Endothelial cell of umbilical vein (primary cell): Measurements from ENCODE around the gene PDLIM5. TPM values are rescaled to one million over a fixed set of nuclear protein-coding genes. Genes with fewer than 3 reads are reported as not detected.

Source experiments
- BruUV-seq: library from RNA; stranded (reverse); fragments of 400-500 nt; replicated peaks from 2 replicates; lab custom pipeline; 2021; lab: Mats Ljungman, UMichigan
- CTCF ChIA-PET: fragments of 300-600, 350-600 bp; sonication (Branson Sonifier 250); formaldehyde crosslinking; loops from one replicate; lab custom pipeline; 2021; ENCODE audit warnings: antibody characterized with exemption, inconsistent platforms; lab: Charles Lee
- POLR2A ChIA-PET: fragments of 300-600, 350-600 bp; sonication (Branson Sonifier 250); formaldehyde crosslinking; loops from one replicate; lab custom pipeline; 2021; ENCODE audit warnings: antibody characterized with exemption, inconsistent platforms; lab: Charles Lee
- DNase-seq: peaks from one replicate; pipeline ENCODE4 v3.0.0-alpha.2; 2011; ENCODE audit warnings: low read depth, low spot score
- FAIRE-seq: peaks from 2 replicates; lab custom pipeline; 2011; peaks lifted over from hg19 to GRCh38; lab: Jason Lieb, UNC
- H2AFZ ChIP-seq: 2 replicates; pipeline ENCODE4 v1.6.0; 2012; ENCODE audit warnings: low read depth, low read length, control low read depth, inconsistent platforms
- H3K27ac ChIP-seq: 2 replicates; pipeline ENCODE4 v1.5.1; 2011; ENCODE audit warnings: low read depth, mild to moderate bottlenecking, control low read depth, low read length, moderate library complexity; ENCODE audit not compliant: insufficient read depth
- H3K27me3 ChIP-seq, 2 experiments: 2 replicates each; pipeline versions ENCODE4 v1.6.0 to v1.6.1; 2011; ENCODE audit warnings: low read length in 2 of 2, mixed read lengths in 1 of 2; ENCODE audit not compliant: control insufficient read depth in 2 of 2, insufficient read depth in 2 of 2
- H3K36me3 ChIP-seq, 2 experiments: 2 replicates in 1 of 2; 3 replicates in 1 of 2; pipeline ENCODE4 v1.5.1; 2011; ENCODE audit warnings: low read length in 2 of 2, mild to moderate bottlenecking in 1 of 2, moderate library complexity in 1 of 2; ENCODE audit not compliant: control insufficient read depth in 2 of 2, insufficient read depth in 2 of 2; ENCODE audit errors: extremely low read depth in 1 of 2
- H3K4me1 ChIP-seq: 3 replicates; pipeline ENCODE4 v1.5.1; 2011; ENCODE audit warnings: mild to moderate bottlenecking, low read length; ENCODE audit not compliant: control insufficient read depth, insufficient read depth; ENCODE audit errors: extremely low read depth
- H3K4me2 ChIP-seq: 2 replicates; pipeline ENCODE4 v1.6.1; 2011; ENCODE audit warnings: low read length, control low read depth, mixed read lengths; ENCODE audit not compliant: insufficient read depth
- H3K4me3 ChIP-seq, 3 experiments: fragments of 200-600 bp in 1 of 3; sonication (generic), shearing (Covaris generic) in 1 of 3; replicated peaks in 1 of 3; 2 replicates each; pipeline ENCODE4 v1.5.1; 2011 to 2016; ENCODE audit warnings: control low read depth in 3 of 3, low read length in 3 of 3, mild to moderate bottlenecking in 2 of 3, inconsistent platforms in 1 of 3, low read depth in 1 of 3, moderate library complexity in 1 of 3; ENCODE audit not compliant: insufficient read depth in 1 of 3
- H3K79me2 ChIP-seq: 2 replicates; pipeline ENCODE4 v1.6.0; 2012; ENCODE audit warnings: low read length, inconsistent platforms; ENCODE audit not compliant: control insufficient read depth, insufficient read depth
- H3K9ac ChIP-seq: replicated peaks from 2 replicates; pipeline ENCODE3; 2011; ENCODE audit warnings: low read length, control low read depth; ENCODE audit not compliant: insufficient read depth; ENCODE audit errors: extremely low read depth
- H3K9me1 ChIP-seq: replicated peaks from 3 replicates; pipeline ENCODE4 v1.6.0; 2011; ENCODE audit warnings: mild to moderate bottlenecking, low read length; ENCODE audit not compliant: control insufficient read depth, insufficient read depth; ENCODE audit errors: extremely low read depth
- H3K9me3 ChIP-seq: replicated peaks from 2 replicates; pipeline ENCODE4 v1.5.1; 2012; ENCODE audit warnings: low read length, inconsistent platforms; ENCODE audit not compliant: control insufficient read depth, insufficient read depth
- H4K20me1 ChIP-seq: replicated peaks from 2 replicates; pipeline ENCODE3; 2011; ENCODE audit warnings: mild to moderate bottlenecking, low read length; ENCODE audit not compliant: control insufficient read depth, insufficient read depth; ENCODE audit errors: extremely low read depth
- CTCF ChIP-seq, 2 donors: IDR thresholded peaks; 1 replicate in 1 of 2; 2 replicates in 1 of 2; pipeline ENCODE4 v1.5.1; 2011; ENCODE audit warnings: low read length in 2 of 2, mild to moderate bottlenecking in 2 of 2, moderate library complexity in 2 of 2, control low read depth in 1 of 2, inconsistent platforms in 1 of 2, low read depth in 1 of 2; ENCODE audit not compliant: insufficient read depth in 1 of 2; ENCODE audit errors: extremely low read depth in 1 of 2
- EZH2 ChIP-seq: IDR thresholded peaks from 2 replicates; pipeline ENCODE4 v1.6.1; 2012; ENCODE audit warnings: borderline replicate concordance, low read depth, mild to moderate bottlenecking, moderate library complexity, low read length, inconsistent platforms; ENCODE audit not compliant: severe bottlenecking
- FOS ChIP-seq: IDR thresholded peaks from 2 replicates; pipeline ENCODE4 v1.6.1; 2011; ENCODE audit warnings: mild to moderate bottlenecking, low read length, moderate library complexity, borderline replicate concordance; ENCODE audit not compliant: insufficient read depth
- JUN ChIP-seq: IDR thresholded peaks from 2 replicates; pipeline ENCODE4 v1.6.1; 2011; ENCODE audit warnings: borderline replicate concordance, low read depth; ENCODE audit not compliant: insufficient read length, insufficient read depth
- MAX ChIP-seq: IDR thresholded peaks from 2 replicates; pipeline ENCODE4 v1.6.1; 2011; ENCODE audit not compliant: insufficient read depth, insufficient read length
- MYC ChIP-seq: IDR thresholded peaks from one replicate; pipeline ENCODE4 v1.6.1; 2011; ENCODE audit warnings: mild to moderate bottlenecking, low read depth, low read length
- POLR2A ChIP-seq: IDR thresholded peaks from 2 replicates; pipeline ENCODE4 v1.6.1; 2012; ENCODE audit warnings: low read depth, mild to moderate bottlenecking, control low read depth, low read length
- dilution Hi-C: fragments of 300-500 bp; cut with MboI; formaldehyde crosslinking; loops from one replicate; pipeline ENCODE4 v1.15.0; 2019; ENCODE audit warnings: low sequenced_read_pairs; ENCODE audit not compliant: extremely low pct_ligation_motif_present
- intact Hi-C: fragments of 100-400 bp; cut with micrococcal nuclease; formaldehyde crosslinking; loops from one replicate; pipeline ENCODE4 v1.10.0; 2022
- polyA plus RNA-seq, 4 experiments: library from polyadenylated mRNA; depleted of rRNA in 3 of 4; stranded (reverse) in 3 of 4; unstranded in 1 of 4; fragments of >200 nt; gene quantifications; 2 replicates each; pipeline versions ENCODE4 v1.2.1 to v1.2.3, GENCODE V29; 2011 to 2012; ENCODE audit warnings: missing spikeins in 1 of 4
- total RNA-seq: library from RNA; stranded (reverse); gene quantifications from 2 replicates; pipeline ENCODE4 v1.2.3, GENCODE V29; 2021

The PDLIM5 gene
- total and polyA plus RNA-seq, 2 donors (not counting 3 experiments of a cell fraction or from before 2014, with no cell fraction given) = 243 to 310 TPM

DNA sequence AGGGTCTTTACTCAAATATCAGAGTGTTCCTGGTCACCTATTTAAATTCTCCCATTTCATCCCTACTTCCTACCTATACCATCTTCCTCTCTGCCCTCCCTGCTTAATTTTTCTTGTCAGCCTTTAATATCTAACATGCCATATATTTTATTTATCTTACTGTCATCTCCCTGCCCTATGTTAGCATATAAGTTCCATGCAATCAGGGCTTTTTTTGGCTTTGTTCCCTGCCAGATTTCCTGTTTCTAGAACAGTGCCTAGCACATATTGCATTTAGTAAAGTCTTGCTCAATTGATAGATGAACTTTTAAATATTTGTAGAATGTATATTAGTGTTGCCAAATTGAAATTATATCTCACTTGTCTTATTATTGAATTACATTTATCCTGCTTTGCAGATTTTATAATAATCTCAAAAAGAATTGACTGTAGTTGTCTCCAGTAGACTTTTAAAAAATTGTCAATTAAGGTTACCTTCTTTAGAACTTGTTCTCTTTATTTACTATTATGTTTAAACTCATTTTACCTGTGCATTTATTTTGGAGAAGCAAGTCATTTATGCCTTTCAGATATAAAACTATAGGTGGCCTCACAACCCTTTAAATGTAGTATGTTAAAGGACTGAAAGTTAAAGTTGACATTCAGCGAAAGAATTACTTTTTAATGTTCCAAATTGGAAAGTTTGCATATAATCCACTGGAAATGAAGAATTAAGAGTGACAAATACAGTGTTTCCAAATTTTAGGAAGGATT, 197.8 kb downstream of the PDLIM5 start:
- TF ChIP-seq MAX = no peak
- TF ChIP-seq POLR2A = no peak
- TF ChIP-seq JUN = no peak
- TF ChIP-seq EZH2 = no peak
- TF ChIP-seq FOS = no peak
- TF ChIP-seq MYC = no peak
- TF ChIP-seq CTCF (IDR thresholded peaks at IDR 0.05; ENCODE audit: extremely low read depth in 1 of 2, insufficient read depth in 1 of 2, low read depth in 1 of 2, low read length in 2 of 2) = no peak
- Histone ChIP-seq H3K4me3 (no peak overlapping the region), H2AFZ (no peak overlapping the region), H4K20me1 (no peaks in the 10 kb centered on the region), H3K27me3 (no peaks in the 10 kb centered on the region), H3K9me3 (no peaks in the 10 kb centered on the region), H3K4me2 (peak overlapping the region; percentile 34), H3K4me1 (peaks cover 16% of the 10 kb centered on the region), H3K36me3 (peaks cover 2 to 27% of the 10 kb centered on the region in 2 experiments), H3K27ac (peak overlapping the region; percentile 26), H3K79me2 (peaks cover 5% of the 10 kb centered on the region), H3K9ac (no peak overlapping the region), H3K9me1 (no peaks in the 10 kb centered on the region)
- no TSS peak for BruUV-seq
- intact Hi-C loops = no loop called here
- DNase-seq = peak; percentile 76
- ChIA-PET CTCF (no interaction called here), POLR2A (no interaction called here)
- dilution Hi-C loops = no loop called here
- no peak for FAIRE-seq
